ENCODE results near the gene LTBP4.
A peak's percentile ranks its signal among the peaks of the same experiment; 100 is the strongest.
"Not testable (repeated sequence)": the region's sequence is repeated elsewhere in the genome, so short reads cannot be mapped to it uniquely, and the experiment has no call there.

The LTBP4 gene

GRCh38 chr19:40611096-40611495, 9.9 kb downstream of the LTBP4 start:
- DNase-seq (ENCODE audit: low read depth in 2 of 2, low spot score in 1 of 2), result no peak

DNA sequence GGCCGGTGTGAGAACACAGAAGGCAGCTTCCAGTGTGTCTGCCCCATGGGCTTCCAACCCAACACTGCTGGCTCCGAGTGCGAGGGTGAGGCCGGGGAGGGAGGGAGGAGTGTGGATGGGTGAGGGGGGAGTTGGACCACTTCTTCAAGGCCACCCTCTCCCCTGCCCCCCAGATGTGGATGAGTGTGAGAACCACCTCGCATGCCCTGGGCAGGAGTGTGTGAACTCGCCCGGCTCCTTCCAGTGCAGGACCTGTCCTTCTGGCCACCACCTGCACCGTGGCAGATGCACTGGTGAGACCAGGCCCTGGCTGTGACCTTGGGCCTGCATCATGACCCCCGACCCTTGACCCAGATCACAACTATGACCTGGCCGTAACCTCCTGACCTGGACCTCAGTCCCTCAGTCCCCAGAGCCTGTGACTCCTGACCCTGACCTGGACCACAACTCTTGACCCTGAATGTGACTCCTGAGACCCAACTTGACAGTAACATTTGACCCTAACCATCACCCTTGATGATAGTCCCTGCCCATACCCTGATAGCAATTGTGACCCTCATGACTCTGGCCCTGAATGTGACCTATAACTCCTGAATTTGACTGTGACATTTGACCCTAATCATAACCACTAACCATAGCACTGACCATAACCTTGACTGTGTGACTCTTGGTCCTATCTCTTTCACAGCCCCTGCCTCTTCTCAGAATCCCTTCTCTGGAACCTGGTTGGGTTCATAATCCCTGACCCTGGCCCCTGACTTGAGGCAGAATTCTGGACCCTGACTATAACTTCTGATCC, 10.9 kb downstream of the LTBP4 start:
- DNase-seq (ENCODE audit: low read depth in 2 of 2, low spot score in 1 of 2), result no peak

- DNase-seq (ENCODE audit: low read depth in 2 of 2, low spot score in 1 of 2), result peak in 1 of 2 donors; percentile 51
Observed at GRCh38 chr19:40612831-40613689, 11.9 kb downstream of the LTBP4 start.

GRCh38 chr19:40613690-40614621, 12.8 kb downstream of the LTBP4 start:
- peak; percentile 57 to 70 for DNase-seq (ENCODE audit: low read depth in 2 of 2, low spot score in 1 of 2)

DNA sequence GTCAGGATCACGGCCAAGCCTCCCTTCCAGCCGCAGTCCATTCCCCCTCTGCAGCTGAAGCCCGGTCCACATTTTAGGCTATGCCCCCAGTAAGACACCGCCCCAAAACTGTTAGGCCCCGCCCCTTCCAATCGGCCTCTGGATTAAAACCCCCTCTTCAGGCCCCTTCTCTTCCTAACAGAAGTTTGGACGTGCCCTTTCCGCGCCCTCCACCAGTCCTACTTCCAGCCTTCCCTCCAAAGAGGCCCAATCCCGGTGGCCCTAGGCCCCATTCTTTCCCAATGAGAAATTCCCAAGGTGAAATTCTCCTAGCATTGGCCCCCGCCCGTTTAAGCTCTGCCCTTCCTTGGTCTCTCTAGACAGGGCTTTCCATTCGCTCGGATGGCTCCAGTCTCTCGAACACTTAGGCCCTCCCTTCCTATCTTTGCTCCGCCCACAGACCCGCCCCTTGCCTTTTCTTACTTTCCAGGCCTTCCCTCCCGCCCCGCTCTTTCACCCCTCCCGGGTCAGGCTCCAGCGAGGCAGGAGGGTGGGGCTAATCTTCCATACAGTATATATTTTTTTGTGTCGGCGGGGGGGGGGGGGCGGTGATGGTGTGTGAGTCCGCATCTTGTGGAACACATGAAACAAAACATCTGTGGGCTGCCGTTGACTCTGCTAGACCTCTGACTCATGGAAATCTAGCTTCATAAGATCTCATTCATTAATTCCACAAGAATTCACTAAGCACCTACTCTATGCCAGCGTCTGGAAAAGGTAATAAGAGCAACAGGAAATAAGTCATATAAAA, 13.6 kb downstream of the LTBP4 start:
- DNase-seq (ENCODE audit: low read depth in 2 of 2, low spot score in 1 of 2), result peak; percentile 56 to 70

- DNase-seq (ENCODE audit: low read depth in 2 of 2, low spot score in 1 of 2), result no peak
Observed at GRCh38 chr19:40616178-40616577, 15.0 kb downstream of the LTBP4 start.

DNA sequence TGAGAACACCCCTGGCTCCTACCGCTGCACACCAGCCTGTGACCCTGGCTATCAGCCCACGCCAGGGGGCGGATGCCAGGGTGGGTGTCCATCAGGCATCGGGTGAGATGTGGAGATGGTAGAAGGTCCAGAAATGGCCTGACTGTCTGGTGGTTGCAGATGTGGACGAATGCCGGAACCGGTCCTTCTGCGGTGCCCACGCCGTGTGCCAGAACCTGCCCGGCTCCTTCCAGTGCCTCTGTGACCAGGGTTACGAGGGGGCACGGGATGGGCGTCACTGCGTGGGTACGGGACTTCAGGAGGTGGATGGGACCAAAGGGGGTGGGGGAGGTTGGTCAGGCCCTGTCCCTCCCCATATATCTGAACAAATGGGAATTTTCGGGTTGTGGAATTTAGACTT, 15.8 kb downstream of the LTBP4 start:
- no peak for DNase-seq (ENCODE audit: low read depth in 2 of 2, low spot score in 1 of 2)

GRCh38 chr19:40617961-40618360, 16.8 kb downstream of the LTBP4 start:
- no peak for DNase-seq (ENCODE audit: low read depth in 2 of 2, low spot score in 1 of 2)

GRCh38 chr19:40619333-40620160, 18.4 kb downstream of the LTBP4 start:
- no peak for DNase-seq (ENCODE audit: low read depth in 2 of 2, low spot score in 1 of 2)

DNA sequence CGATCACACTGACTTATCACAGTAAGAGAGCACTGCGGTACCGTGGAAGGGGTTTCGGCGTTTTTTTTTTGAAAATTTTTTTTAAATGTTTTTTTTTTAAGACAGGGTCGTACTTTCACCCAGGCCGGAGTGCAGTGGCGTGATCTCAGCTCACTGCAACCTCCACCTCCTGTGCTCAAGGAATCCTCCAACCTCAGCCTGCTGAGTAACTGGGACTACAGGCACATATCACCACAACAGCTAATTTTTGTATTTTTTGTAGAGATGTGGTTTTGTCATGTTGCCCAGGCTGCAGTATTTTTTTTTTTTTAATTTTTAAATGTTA, 19.0 kb downstream of the LTBP4 start:
- no peak for DNase-seq (ENCODE audit: low read depth in 2 of 2, low spot score in 1 of 2)

GRCh38 chr19:40621283-40621682, 20.1 kb downstream of the LTBP4 start:
- DNase-seq (ENCODE audit: low read depth in 2 of 2, low spot score in 1 of 2), result no peak

DNA sequence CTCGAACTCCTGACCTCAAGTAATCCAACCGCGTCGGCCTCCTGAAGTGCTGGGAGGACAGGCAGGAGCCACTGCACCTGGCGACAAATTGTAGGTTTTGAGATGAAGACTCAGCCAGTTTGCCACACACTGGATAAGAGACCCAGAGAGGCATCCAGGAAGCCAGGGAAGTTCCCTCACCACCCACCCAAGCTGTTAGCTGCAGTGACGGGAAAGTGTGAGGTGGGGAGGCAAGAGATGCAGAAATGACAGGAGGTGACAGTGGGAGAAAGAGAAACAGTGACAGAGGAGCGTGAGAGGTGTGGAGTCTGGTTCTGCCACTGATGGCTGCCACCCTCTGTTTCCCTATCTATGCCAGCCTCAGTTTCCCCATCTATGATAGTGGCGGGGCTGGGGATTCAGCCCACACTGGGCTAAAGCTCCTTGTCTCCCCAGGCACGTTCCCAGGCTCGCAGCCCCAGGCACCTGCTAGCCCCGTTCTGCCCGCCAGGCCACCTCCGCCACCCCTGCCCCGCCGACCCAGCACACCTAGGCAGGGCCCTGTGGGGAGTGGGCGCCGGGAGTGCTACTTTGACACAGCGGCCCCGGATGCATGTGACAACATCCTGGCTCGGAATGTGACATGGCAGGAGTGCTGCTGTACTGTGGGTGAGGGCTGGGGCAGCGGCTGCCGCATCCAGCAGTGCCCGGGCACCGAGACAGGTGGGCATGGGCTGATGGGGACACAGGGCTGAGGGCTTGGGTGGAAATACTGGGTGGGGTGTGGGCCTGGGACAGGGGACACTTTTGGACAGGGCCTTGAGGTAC, 21.0 kb downstream of the LTBP4 start:
- no peak for DNase-seq (ENCODE audit: low read depth in 2 of 2, low spot score in 1 of 2)

- no peak for DNase-seq (ENCODE audit: low read depth in 2 of 2, low spot score in 1 of 2)
Observed at GRCh38 chr19:40622773-40623075, 21.6 kb downstream of the LTBP4 start.

DNA sequence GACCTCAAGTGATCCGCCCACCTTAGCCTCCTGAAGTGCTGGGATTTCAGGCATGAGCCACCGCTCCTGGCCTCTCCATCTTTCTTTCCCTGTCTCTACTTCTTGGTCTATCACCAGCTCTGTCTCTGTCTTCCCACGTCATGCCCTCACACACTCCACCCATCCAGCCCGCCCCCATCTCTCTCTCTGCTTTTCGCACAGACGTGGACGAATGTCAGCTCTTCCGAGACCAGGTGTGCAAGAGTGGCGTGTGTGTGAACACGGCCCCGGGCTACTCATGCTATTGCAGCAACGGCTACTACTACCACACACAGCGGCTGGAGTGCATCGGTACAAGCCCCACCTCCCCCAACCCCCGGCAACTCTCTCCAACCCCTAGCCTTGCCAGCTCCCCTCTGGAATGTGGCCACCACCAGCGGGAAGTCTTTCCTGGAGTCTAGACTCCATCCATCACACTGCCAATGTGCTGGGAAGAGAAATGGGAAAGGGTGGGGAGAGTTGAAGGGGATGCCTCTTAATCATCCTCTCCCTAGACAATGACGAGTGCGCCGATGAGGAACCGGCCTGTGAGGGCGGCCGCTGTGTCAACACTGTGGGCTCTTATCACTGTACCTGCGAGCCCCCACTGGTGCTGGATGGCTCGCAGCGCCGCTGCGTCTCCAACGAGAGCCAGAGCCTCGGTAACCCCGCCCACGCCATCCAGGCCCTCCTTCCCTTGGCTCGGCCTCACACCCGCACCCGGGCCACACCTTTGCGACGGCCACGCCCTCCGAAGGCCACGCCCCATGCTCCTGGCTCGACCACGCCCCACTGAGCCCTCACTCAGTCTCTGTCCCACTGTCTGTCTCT, 22.5 kb downstream of the LTBP4 start:
- DNase-seq (ENCODE audit: low read depth in 2 of 2, low spot score in 1 of 2), result no peak

GRCh38 chr19:40624369-40625153, 23.4 kb downstream of the LTBP4 start:
- DNase-seq (ENCODE audit: low read depth in 2 of 2, low spot score in 1 of 2), result not testable (repeated sequence)

- DNase-seq (ENCODE audit: low read depth in 2 of 2, low spot score in 1 of 2), result no peak
Observed at GRCh38 chr19:40625406-40626120, 24.4 kb downstream of the LTBP4 start.

GRCh38 chr19:40626918-40627317, 25.7 kb downstream of the LTBP4 start:
- DNase-seq (ENCODE audit: low read depth in 2 of 2, low spot score in 1 of 2), result no peak
